Measurements from ENCODE around the gene PROK2.

GRCh38 chr3:71831599-71831998, 46.7 kb upstream of the PROK2 start:
- TF ChIP-seq EP300 (IDR thresholded peaks at IDR 0.05) (no peak), POLR2A (IDR thresholded peaks at IDR 0.05; ENCODE audit: low read depth) (no peak), CTCF (IDR thresholded peaks at IDR 0.05) (no peak)
